ENCODE data around the gene CLSTN1. TPM values are rescaled to one million over a fixed set of nuclear protein-coding genes. Genes with fewer than 3 reads are reported as not detected.

CLSTN1 gene
- total and polyA plus RNA-seq, 2 donors (not counting 1 experiment from before 2014, with no cell fraction given), result 34.9 to 81.4 TPM

- Histone ChIP-seq H3K36me3 (replicated peaks in 1 of 2; ENCODE audit: control extremely low read depth in 1 of 2, control insufficient read depth in 1 of 2, extremely low read depth in 1 of 2, insufficient read depth in 2 of 2, low read length in 1 of 2) (peaks cover 0 to 4% of the 10 kb centered on the region in 2 experiments), H3K4me2 (replicated peaks; ENCODE audit: low read depth, low read length, poor library complexity, severe bottlenecking) (no peak overlapping the region), H3K9me3 (ENCODE audit: control extremely low read depth in 1 of 3, control insufficient read depth in 2 of 3, insufficient read depth in 1 of 3, low read length in 2 of 3) (no peaks in the 10 kb centered on the region), H3K27ac (ENCODE audit: low read length in 2 of 2) (no peak overlapping the region), H3K27me3 (replicated peaks in 1 of 4; ENCODE audit: control extremely low read depth in 1 of 4, control insufficient read depth in 3 of 4, insufficient read depth in 4 of 4, low read length in 3 of 4) (no peaks in the 10 kb centered on the region), H3K4me3 (ENCODE audit: control extremely low read depth in 1 of 5, extremely low read depth in 1 of 5, insufficient read depth in 1 of 5, low read depth in 2 of 5, low read length in 4 of 5) (no peak overlapping the region), H4K20me1 (ENCODE audit: control insufficient read depth, insufficient read depth, low read length, poor library complexity, severe bottlenecking) (peaks cover 49% of the 10 kb centered on the region), H3K4me1 (ENCODE audit: control insufficient read depth in 2 of 2, insufficient read depth in 2 of 2, low read length in 2 of 2) (peaks cover 8 to 16% of the 10 kb centered on the region in 2 donors), H3K9ac (ENCODE audit: low read length) (no peak overlapping the region), H2AFZ (ENCODE audit: insufficient read depth, low read depth, low read length, poor library complexity, severe bottlenecking) (no peak overlapping the region), H3K79me2 (ENCODE audit: control insufficient read depth, insufficient read depth, low read length) (peaks cover 96% of the 10 kb centered on the region)
- no peak overlapping the region for H3K4me3 Mint-ChIP-seq
- ChIA-PET POLR2A (no interaction called here), CTCF (no interaction called here)
- H3K27me3 Mint-ChIP-seq, result no peaks in the 10 kb centered on the region
- TF ChIP-seq CTCF (IDR thresholded peaks at IDR 0.05) (no peak), EZH2 (IDR thresholded peaks at IDR 0.05; ENCODE audit: borderline replicate concordance, insufficient read depth, low read depth, low read length, poor library complexity, severe bottlenecking) (no peak)
- ATAC-seq (ENCODE audit: low read depth), result no peak
- no peak for DNase-seq
- H3K9me3 Mint-ChIP-seq (ENCODE audit: insufficient read depth), result no peaks in the 10 kb centered on the region
- no peak overlapping the region for H3K27ac Mint-ChIP-seq
- H3K4me1 Mint-ChIP-seq, result peaks cover 36% of the 10 kb centered on the region
- WGBS (ENCODE audit: insufficient coverage), result 98% methylated on average over 8 of the region's 8 CpGs
- intact Hi-C loops (cut with micrococcal nuclease), result no loop called here
Measured at GRCh38 chr1:9808459-9808858, 15.3 kb downstream of the CLSTN1 start.

GRCh38 chr1:9807541-9807940 lies 16.2 kb downstream of the CLSTN1 start:
- no peak overlapping the region for H3K27ac Mint-ChIP-seq

More at GRCh38 chr1:9807541-9807940, 16.2 kb downstream of the CLSTN1 start:
- H3K9ac ChIP-seq (ENCODE audit: low read length), result no peak overlapping the region
- H3K4me2 ChIP-seq (replicated peaks; ENCODE audit: low read depth, low read length, poor library complexity, severe bottlenecking), result no peak overlapping the region
- no peak overlapping the region for H3K4me3 ChIP-seq (ENCODE audit: control extremely low read depth in 1 of 5, extremely low read depth in 1 of 5, insufficient read depth in 1 of 5, low read depth in 2 of 5, low read length in 4 of 5)
- H3K79me2 ChIP-seq (ENCODE audit: control insufficient read depth, insufficient read depth, low read length), result peaks cover 96% of the 10 kb centered on the region
- H3K27ac ChIP-seq (ENCODE audit: low read length in 2 of 2), result no peak overlapping the region
- H2AFZ ChIP-seq (ENCODE audit: insufficient read depth, low read depth, low read length, poor library complexity, severe bottlenecking), result no peak overlapping the region
- H3K4me1 ChIP-seq (ENCODE audit: control insufficient read depth in 2 of 2, insufficient read depth in 2 of 2, low read length in 2 of 2), result peaks cover 8 to 16% of the 10 kb centered on the region in 2 donors
- ChIA-PET POLR2A (no interaction called here), CTCF (no interaction called here)
- peaks cover 45% of the 10 kb centered on the region for H4K20me1 ChIP-seq (ENCODE audit: control insufficient read depth, insufficient read depth, low read length, poor library complexity, severe bottlenecking)
- WGBS (ENCODE audit: insufficient coverage), result 77% methylated on average over 10 of the region's 12 CpGs
- no peaks in the 10 kb centered on the region for H3K9me3 ChIP-seq (ENCODE audit: control extremely low read depth in 1 of 3, control insufficient read depth in 2 of 3, insufficient read depth in 1 of 3, low read length in 2 of 3)
- Mint-ChIP-seq H3K4me1 (peaks cover 39% of the 10 kb centered on the region), H3K27me3 (no peaks in the 10 kb centered on the region), H3K4me3 (no peak overlapping the region), H3K9me3 (ENCODE audit: insufficient read depth) (no peaks in the 10 kb centered on the region)
- DNase-seq, result no peak
- intact Hi-C loops (cut with micrococcal nuclease), result no loop called here
- H3K27me3 ChIP-seq (replicated peaks in 1 of 4; ENCODE audit: control extremely low read depth in 1 of 4, control insufficient read depth in 3 of 4, insufficient read depth in 4 of 4, low read length in 3 of 4), result no peaks in the 10 kb centered on the region
- peaks cover 0 to 4% of the 10 kb centered on the region in 2 experiments for H3K36me3 ChIP-seq (replicated peaks in 1 of 2; ENCODE audit: control extremely low read depth in 1 of 2, control insufficient read depth in 1 of 2, extremely low read depth in 1 of 2, insufficient read depth in 2 of 2, low read length in 1 of 2)
- TF ChIP-seq CTCF (IDR thresholded peaks at IDR 0.05) (no peak), EZH2 (IDR thresholded peaks at IDR 0.05; ENCODE audit: borderline replicate concordance, insufficient read depth, low read depth, low read length, poor library complexity, severe bottlenecking) (no peak)
- ATAC-seq (ENCODE audit: low read depth), result no peak

Data from B cell (primary cell).